HCT116 (cell line): Measurements from ENCODE around the gene LSM7. TPM values are rescaled to one million over a fixed set of nuclear protein-coding genes. Genes with fewer than 3 reads are reported as not detected.

ENCODE experiments used
- ATAC-seq: fragments of 200-7000 bp; cut with Tn5 transposase; 2 replicates; pipeline ENCODE4 v1.9.1; 2020; ENCODE audit warnings: mild to moderate bottlenecking, moderate library complexity
- BruUV-seq: library from RNA; stranded (reverse); fragments of 400-500 nt; replicated peaks from 2 replicates; lab custom pipeline; 2021; lab: Mats Ljungman, UMichigan
- CTCF ChIA-PET: fragments of 300-600 bp; sonication (Branson Sonifier 250); formaldehyde crosslinking; loops from one replicate; lab custom pipeline; 2021; ENCODE audit warnings: antibody characterized with exemption; lab: Charles Lee
- POLR2A ChIA-PET: fragments of 300-600, 350-600 bp; sonication (Branson Sonifier 250); formaldehyde crosslinking; loops from one replicate; lab custom pipeline; 2021; ENCODE audit warnings: antibody characterized with exemption; lab: Charles Lee
- RAD21 ChIA-PET, 2 experiments: fragments of 300-600 bp; sonication (Branson Sonifier 250); formaldehyde crosslinking; loops; one replicate each; lab custom pipeline; 2023; ENCODE audit warnings: low total read pairs in 2 of 2; ENCODE audit not compliant: uncharacterized antibody in 2 of 2, unreplicated experiment in 2 of 2, low non-redundant PET in 1 of 2; lab: Charles Lee
- DNase-seq: peaks from one replicate; pipeline ENCODE4 v3.0.0-alpha.2; 2010; ENCODE audit warnings: low read depth, low spot score
- H2AFZ ChIP-seq: fragments of 200-600 bp; shearing (Covaris generic), sonication (generic); 2 replicates; pipeline ENCODE4 v1.6.1; 2017; ENCODE audit warnings: low read depth, mixed run types, mixed read lengths, antibody characterized with exemption, low read length; ENCODE audit not compliant: poor library complexity, severe bottlenecking
- H3K27ac ChIP-seq: 2 replicates; pipeline ENCODE4 v1.5.1; 2012; ENCODE audit warnings: low read depth, low read length
- H3K27me3 ChIP-seq: fragments of 200-600 bp; sonication (generic); 2 replicates; pipeline ENCODE4 v1.6.1; 2016; ENCODE audit warnings: mixed run types, low read length, mixed read lengths; ENCODE audit not compliant: insufficient read depth
- H3K36me3 ChIP-seq, 2 experiments: fragments of 200-500 bp in 1 of 2; fragments of 200-600 bp in 1 of 2; sonication (Bioruptor generic) in 1 of 2; sonication (generic) in 1 of 2; 2 replicates each; pipeline versions ENCODE4 v1.5.1 to v1.6.1; 2014 to 2016; ENCODE audit warnings: low read length in 2 of 2, inconsistent platforms in 1 of 2, mixed read lengths in 1 of 2, mixed run types in 1 of 2; ENCODE audit not compliant: insufficient read depth in 2 of 2, control insufficient read depth in 1 of 2
- H3K4me1 ChIP-seq, 2 experiments: fragments of 200-600 bp in 1 of 2; sonication (generic) in 1 of 2; 2 replicates each; pipeline versions ENCODE4 v1.5.1 to v1.6.1; 2012 to 2017; ENCODE audit warnings: low read length in 2 of 2, inconsistent platforms in 1 of 2, mild to moderate bottlenecking in 1 of 2, mixed read lengths in 1 of 2, mixed run types in 1 of 2, moderate library complexity in 1 of 2; ENCODE audit not compliant: insufficient read depth in 2 of 2, control insufficient read depth in 1 of 2
- H3K4me2 ChIP-seq: fragments of 200-600 bp; sonication (generic); 2 replicates; pipeline ENCODE4 v1.6.1; 2017; ENCODE audit warnings: mixed run types, low read length, mixed read lengths
- H3K4me3 ChIP-seq, 2 experiments: fragments of 200-600 bp in 1 of 2; sonication (generic) in 1 of 2; replicated peaks in 1 of 2; 2 replicates each; pipeline ENCODE4 v1.5.1; 2011 to 2016; ENCODE audit warnings: low read length in 2 of 2, control low read depth in 1 of 2, low read depth in 1 of 2, mild to moderate bottlenecking in 1 of 2, mixed read lengths in 1 of 2, mixed run types in 1 of 2
- H3K79me2 ChIP-seq: fragments of 200-600 bp; sonication (generic); 2 replicates; pipeline ENCODE4 v1.6.1; 2017; ENCODE audit warnings: mild to moderate bottlenecking, mixed run types, low read length, moderate library complexity, mixed read lengths; ENCODE audit not compliant: insufficient read depth
- H3K9ac ChIP-seq: fragments of 200-600 bp; sonication (generic); 2 replicates; pipeline ENCODE4 v1.6.1; 2016; ENCODE audit warnings: low read length, mixed read lengths
- H3K9me2 ChIP-seq: fragments of 200-600 bp; sonication (generic), shearing (Covaris generic); 2 replicates; pipeline ENCODE4 v1.6.1; 2017; ENCODE audit warnings: mixed run types, mild to moderate bottlenecking, moderate library complexity; ENCODE audit not compliant: insufficient read depth
- H3K9me3 ChIP-seq, 2 experiments: fragments of 200-500 bp in 1 of 2; fragments of 200-600 bp in 1 of 2; sonication (Bioruptor generic) in 1 of 2; sonication (generic) in 1 of 2; 2 replicates each; pipeline ENCODE4 v1.6.1; 2014 to 2017; ENCODE audit warnings: low read length in 2 of 2, mixed read lengths in 2 of 2, inconsistent platforms in 1 of 2, low read depth in 1 of 2, mild to moderate bottlenecking in 1 of 2, mixed run types in 1 of 2, moderate library complexity in 1 of 2; ENCODE audit not compliant: control insufficient read depth in 1 of 2, insufficient read depth in 1 of 2
- H4K20me1 ChIP-seq: fragments of 200-600 bp; sonication (generic), shearing (Covaris generic); 2 replicates; pipeline ENCODE4 v1.6.1; 2017; ENCODE audit warnings: mixed run types, mild to moderate bottlenecking, moderate library complexity; ENCODE audit not compliant: insufficient read depth
- ATF3 ChIP-seq: IDR thresholded peaks from 2 replicates; pipeline ENCODE4 v1.6.1; 2012
- CBX3 ChIP-seq: IDR thresholded peaks from 2 replicates; pipeline ENCODE4 v1.6.1; 2012; ENCODE audit warnings: low read depth
- CEBPB ChIP-seq: IDR thresholded peaks from 2 replicates; pipeline ENCODE4 v1.6.1; 2012; ENCODE audit warnings: low read depth
- EGR1 ChIP-seq: IDR thresholded peaks from 2 replicates; pipeline ENCODE4 v1.6.1; 2012; ENCODE audit warnings: low read depth
- ELF1 ChIP-seq: IDR thresholded peaks from 2 replicates; pipeline ENCODE4 v1.6.1; 2012; ENCODE audit warnings: low read depth, borderline replicate concordance
- EZH2 ChIP-seq: fragments of 200-600 bp; sonication (generic); IDR thresholded peaks from 2 replicates; pipeline ENCODE4 v1.6.1; 2017; ENCODE audit warnings: antibody characterized with exemption, mixed run types
- EZH2phosphoT487 ChIP-seq: fragments of 200-600 bp; IDR thresholded peaks from 2 replicates; pipeline ENCODE4 v1.6.1; 2018; ENCODE audit warnings: antibody characterized with exemption, borderline replicate concordance
- JUND ChIP-seq: IDR thresholded peaks from 2 replicates; pipeline ENCODE4 v1.6.1; 2012
- MAX ChIP-seq: IDR thresholded peaks from 2 replicates; pipeline ENCODE4 v1.6.1; 2012
- POLR2A ChIP-seq: IDR thresholded peaks from 2 replicates; pipeline ENCODE4 v1.7.0; 2011; ENCODE audit warnings: borderline replicate concordance; ENCODE audit not compliant: insufficient read depth, insufficient read length; ENCODE audit errors: extremely low read depth
- POLR2AphosphoS5 ChIP-seq: IDR thresholded peaks from 2 replicates; pipeline ENCODE4 v1.6.1; 2011; ENCODE audit warnings: mild to moderate bottlenecking, low read depth, low read length, moderate library complexity
- REST ChIP-seq: IDR thresholded peaks from 2 replicates; pipeline ENCODE4 v1.6.1; 2012; ENCODE audit warnings: low read depth
- SIN3A ChIP-seq: IDR thresholded peaks from 2 replicates; pipeline ENCODE4 v1.6.1; 2012; ENCODE audit warnings: low read depth
- SRF ChIP-seq: IDR thresholded peaks from 2 replicates; pipeline ENCODE4 v1.6.1; 2012; ENCODE audit warnings: low read depth
- YY1 ChIP-seq: IDR thresholded peaks from 2 replicates; pipeline ENCODE4 v1.6.1; 2011; ENCODE audit warnings: low read length, low read depth, moderate library complexity, mild to moderate bottlenecking; ENCODE audit not compliant: insufficient replicate concordance; ENCODE audit errors: extremely low read depth
- ZBTB33 ChIP-seq: IDR thresholded peaks from 2 replicates; pipeline ENCODE4 v1.6.1; 2011; ENCODE audit warnings: mild to moderate bottlenecking, low read length, moderate library complexity; ENCODE audit not compliant: insufficient replicate concordance; ENCODE audit errors: extremely low read depth
- ZNF274 ChIP-seq: fragments of 200-500 bp; sonication (Bioruptor generic); IDR thresholded peaks from 2 replicates; pipeline ENCODE4 v1.6.1; 2014; ENCODE audit warnings: mild to moderate bottlenecking, low read depth, low read length, inconsistent platforms
- intact Hi-C: fragments of 100-400 bp; cut with micrococcal nuclease; formaldehyde crosslinking; loops from 2 replicates; pipeline ENCODE4 v1.10.0; 2022
- total RNA-seq: library from RNA; stranded (reverse); gene quantifications from one replicate; pipeline ENCODE4 v1.2.1, GENCODE V29; 2021; ENCODE audit not compliant: unreplicated experiment

LSM7 gene
- total RNA-seq, 1 experiment from 2014 or later: 190 TPM

- Histone ChIP-seq H2AFZ (no peak overlapping the region), H3K9me3 (peaks cover 0 to 11% of the 10 kb centered on the region in 2 experiments; a peak in 1 of 4 replicates), H3K4me2 (no peak overlapping the region), H3K36me3 (no peaks in the 10 kb centered on the region), H3K4me1 (peaks cover 12 to 22% of the 10 kb centered on the region in 2 experiments), H3K27me3 (no peaks in the 10 kb centered on the region), H4K20me1 (no peaks in the 10 kb centered on the region; the same call in 1 of the 2 replicates), H3K79me2 (peaks cover 86% of the 10 kb centered on the region), H3K27ac (no peak overlapping the region), H3K4me3 (no peak overlapping the region), H3K9ac (no peak overlapping the region), H3K9me2 (no peaks in the 10 kb centered on the region)
- DNase-seq (no peak), ATAC-seq (no peak)
- no TSS peak for BruUV-seq
- POLR2A ChIA-PET: no interaction called here
- intact Hi-C loops: no loop called here
- RAD21 ChIA-PET: no interaction called here
- CTCF ChIA-PET: no interaction called here
- TF ChIP-seq SRF (no peak), CBX3 (no peak), POLR2AphosphoS5 (no peak), EZH2phosphoT487 (no peak), YY1 (no peak), ELF1 (no peak), JUND (no peak), REST (no peak), MAX (no peak), POLR2A (no peak), ZNF274 (no peak), EGR1 (no peak), EZH2 (no peak), SIN3A (no peak), ZBTB33 (no peak), CEBPB (no peak), ATF3 (no peak)
Measured at GRCh38 chr19:2332341-2333026, 4.1 kb upstream of the LSM7 start.
